Keratinocyte (primary cell): ENCODE data around the gene MBD3L2. TPM values are rescaled to one million over a fixed set of nuclear protein-coding genes. Genes with fewer than 3 reads are reported as not detected.

Experiments used
- DNase-seq: peaks from one replicate; pipeline ENCODE4 v3.0.0-alpha.2; 2011; ENCODE audit warnings: low read depth, missing footprints, low spot score
- FAIRE-seq: peaks from 2 replicates; lab custom pipeline; 2011; peaks lifted over from hg19 to GRCh38; lab: Jason Lieb, UNC
- H2AFZ ChIP-seq: 2 replicates; pipeline ENCODE4 v1.6.0; 2012; ENCODE audit warnings: low read length, control low read depth, inconsistent platforms; ENCODE audit not compliant: control insufficient read depth
- H3K27ac ChIP-seq: 2 replicates; pipeline ENCODE4 v1.5.1; 2011; ENCODE audit warnings: low read length; ENCODE audit not compliant: control insufficient read depth, insufficient read depth
- H3K27me3 ChIP-seq: 3 replicates; pipeline ENCODE4 v1.6.0; 2011; ENCODE audit warnings: low read length; ENCODE audit not compliant: control insufficient read depth, insufficient read depth; ENCODE audit errors: extremely low read depth
- H3K36me3 ChIP-seq, 2 experiments: 2 replicates in 1 of 2; 3 replicates in 1 of 2; pipeline ENCODE4 v1.5.1; 2011; ENCODE audit warnings: low read length in 2 of 2, mild to moderate bottlenecking in 1 of 2; ENCODE audit not compliant: control insufficient read depth in 2 of 2, insufficient read depth in 2 of 2; ENCODE audit errors: extremely low read depth in 1 of 2
- H3K4me1 ChIP-seq: 3 replicates; pipeline ENCODE4 v1.5.1; 2011; ENCODE audit warnings: low read length; ENCODE audit not compliant: control insufficient read depth, insufficient read depth; ENCODE audit errors: extremely low read depth
- H3K4me2 ChIP-seq: 3 replicates; pipeline ENCODE4 v1.6.0; 2011; ENCODE audit warnings: low read depth, low read length; ENCODE audit not compliant: control insufficient read depth, insufficient read depth; ENCODE audit errors: extremely low read depth
- H3K4me3 ChIP-seq, 3 experiments: fragments of 200-600 bp in 1 of 3; sonication (generic) in 1 of 3; 2 replicates in 2 of 3; 3 replicates in 1 of 3; pipeline ENCODE4 v1.5.1; 2011 to 2016; ENCODE audit warnings: low read length in 3 of 3, mild to moderate bottlenecking in 3 of 3, control low read depth in 2 of 3, inconsistent platforms in 1 of 3, low read depth in 1 of 3, mixed read lengths in 1 of 3, mixed run types in 1 of 3, moderate library complexity in 1 of 3; ENCODE audit not compliant: control insufficient read depth in 2 of 3, insufficient read depth in 2 of 3; ENCODE audit errors: extremely low read depth in 1 of 3
- H3K79me2 ChIP-seq: 2 replicates; pipeline ENCODE4 v1.6.0; 2012; ENCODE audit warnings: low read length; ENCODE audit not compliant: control insufficient read depth, insufficient read depth
- H3K9ac ChIP-seq: 3 replicates; pipeline ENCODE4 v1.6.0; 2011; ENCODE audit warnings: low read length; ENCODE audit not compliant: control insufficient read depth, insufficient read depth; ENCODE audit errors: extremely low read depth
- H3K9me1 ChIP-seq: 3 replicates; pipeline ENCODE4 v1.6.0; 2011; ENCODE audit warnings: low read length; ENCODE audit not compliant: control insufficient read depth, insufficient read depth; ENCODE audit errors: extremely low read depth
- H3K9me3 ChIP-seq: 2 replicates; pipeline ENCODE4 v1.5.1; 2012; ENCODE audit warnings: low read depth, low read length; ENCODE audit not compliant: control insufficient read depth
- H4K20me1 ChIP-seq: 3 replicates; pipeline ENCODE4 v1.6.0; 2011; ENCODE audit warnings: low read length; ENCODE audit not compliant: control insufficient read depth, insufficient read depth; ENCODE audit errors: extremely low read depth
- EZH2 ChIP-seq: IDR thresholded peaks from one replicate; pipeline ENCODE4 v1.6.1; 2012; ENCODE audit warnings: inconsistent platforms, mild to moderate bottlenecking, low read length, moderate library complexity
- dilution Hi-C: fragments of 300-500 bp; cut with MboI; formaldehyde crosslinking; loops from one replicate; pipeline ENCODE4 v1.7.0; 2020; ENCODE audit warnings: low sequenced_read_pairs; ENCODE audit not compliant: extremely low pct_ligation_motif_present
- polyA plus RNA-seq, 5 experiments: library from polyadenylated mRNA; depleted of rRNA in 3 of 5; stranded (reverse) in 3 of 5; stranded (forward) in 1 of 5; unstranded in 1 of 5; fragments of >200 nt; gene quantifications; 1 replicate in 1 of 5; 2 replicates in 3 of 5; 3 replicates in 1 of 5; pipeline versions ENCODE4 v1.2.1 to v1.2.3, GENCODE V29; 2011 to 2012; ENCODE audit warnings: missing spikeins in 2 of 5, low read depth in 1 of 5, low replicate concordance in 1 of 5
- TF ChIP-seq, protein P1 (sequence below), 3 experiments: IDR thresholded peaks in 1 of 3; conservative IDR thresholded peaks in 1 of 3; optimal IDR thresholded peaks in 1 of 3; 2 replicates in 2 of 3; 3 replicates in 1 of 3; pipeline versions ENCODE3 to v1.5.1; 2011; ENCODE audit warnings: low read length in 3 of 3, mild to moderate bottlenecking in 3 of 3, moderate library complexity in 2 of 3, control low read depth in 1 of 3, inconsistent platforms in 1 of 3; ENCODE audit not compliant: insufficient read depth in 2 of 3; ENCODE audit errors: extremely low read depth in 1 of 3

MBD3L2 gene
- polyA plus RNA-seq, 1 donor (not counting 4 experiments of a cell fraction or from before 2014, with no cell fraction given), result not detected

DNA sequence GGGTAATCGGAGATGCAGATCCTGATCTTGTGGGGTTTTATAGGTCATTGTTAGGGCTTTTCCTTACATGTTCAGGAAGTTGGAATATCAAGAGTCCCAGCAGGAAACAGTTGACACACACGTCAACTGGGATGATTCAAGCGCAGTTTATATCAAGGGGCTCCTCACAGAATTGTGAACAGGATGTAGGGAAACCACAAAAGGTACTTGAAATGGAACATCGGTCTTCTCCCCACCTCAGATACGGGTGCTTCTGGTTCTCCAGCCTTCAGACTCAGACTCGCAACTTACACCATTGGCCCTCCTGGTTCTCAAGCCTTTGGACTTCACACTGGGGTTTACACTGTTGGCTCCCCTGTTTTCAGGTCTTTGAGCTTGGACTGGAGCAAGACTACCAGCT, 39.9 kb downstream of the MBD3L2 start:
- H3K4me3 ChIP-seq, result no peak overlapping the region
- no peaks in the 10 kb centered on the region for H3K79me2 ChIP-seq
- dilution Hi-C loops, result no loop called here
- no peaks in the 10 kb centered on the region for H3K9me1 ChIP-seq
- no peaks in the 10 kb centered on the region for H3K4me1 ChIP-seq
- H3K4me2 ChIP-seq, result no peak overlapping the region
- no peak for DNase-seq
- no peaks in the 10 kb centered on the region for H4K20me1 ChIP-seq
- no peaks in the 10 kb centered on the region for H3K27me3 ChIP-seq
- peaks cover 18% of the 10 kb centered on the region for H3K9me3 ChIP-seq
- H3K27ac ChIP-seq, result no peak overlapping the region
- H3K9ac ChIP-seq, result no peak overlapping the region
- no peak for TF ChIP-seq EZH2
- TF ChIP-seq, protein P1, sequence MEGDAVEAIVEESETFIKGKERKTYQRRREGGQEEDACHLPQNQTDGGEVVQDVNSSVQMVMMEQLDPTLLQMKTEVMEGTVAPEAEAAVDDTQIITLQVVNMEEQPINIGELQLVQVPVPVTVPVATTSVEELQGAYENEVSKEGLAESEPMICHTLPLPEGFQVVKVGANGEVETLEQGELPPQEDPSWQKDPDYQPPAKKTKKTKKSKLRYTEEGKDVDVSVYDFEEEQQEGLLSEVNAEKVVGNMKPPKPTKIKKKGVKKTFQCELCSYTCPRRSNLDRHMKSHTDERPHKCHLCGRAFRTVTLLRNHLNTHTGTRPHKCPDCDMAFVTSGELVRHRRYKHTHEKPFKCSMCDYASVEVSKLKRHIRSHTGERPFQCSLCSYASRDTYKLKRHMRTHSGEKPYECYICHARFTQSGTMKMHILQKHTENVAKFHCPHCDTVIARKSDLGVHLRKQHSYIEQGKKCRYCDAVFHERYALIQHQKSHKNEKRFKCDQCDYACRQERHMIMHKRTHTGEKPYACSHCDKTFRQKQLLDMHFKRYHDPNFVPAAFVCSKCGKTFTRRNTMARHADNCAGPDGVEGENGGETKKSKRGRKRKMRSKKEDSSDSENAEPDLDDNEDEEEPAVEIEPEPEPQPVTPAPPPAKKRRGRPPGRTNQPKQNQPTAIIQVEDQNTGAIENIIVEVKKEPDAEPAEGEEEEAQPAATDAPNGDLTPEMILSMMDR (optimal IDR thresholded peaks at IDR 0.05 in 1 of 3, IDR thresholded peaks at IDR 0.05 in 1 of 3, conservative IDR thresholded peaks at IDR 0.05 in 1 of 3; ENCODE audit: extremely low read depth in 1 of 3, insufficient read depth in 2 of 3, low read length in 3 of 3), result no peak
- FAIRE-seq, result no peak
- no peak overlapping the region for H2AFZ ChIP-seq
- H3K36me3 ChIP-seq, result peaks cover 1 to 6% of the 10 kb centered on the region in 2 experiments

DNA sequence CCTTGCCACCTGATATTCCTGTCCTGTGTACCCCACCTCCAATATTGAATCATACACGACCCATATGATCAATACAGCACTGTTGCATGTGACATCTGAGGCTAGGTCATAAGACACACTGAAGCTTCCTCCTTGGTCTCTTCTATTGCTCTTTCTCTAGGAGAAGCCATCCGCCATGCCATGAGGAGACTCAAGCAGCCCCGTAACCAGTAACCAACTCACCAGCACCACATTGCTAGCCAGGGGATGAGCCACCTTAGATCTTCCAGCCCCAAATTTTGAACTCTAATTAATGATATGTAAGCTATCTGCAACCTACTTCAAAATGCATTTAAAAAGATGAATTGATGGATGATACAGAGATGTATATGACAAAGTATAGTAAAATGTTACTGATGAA, 49.0 kb downstream of the MBD3L2 start:
- DNase-seq (no peak), FAIRE-seq (no peak)
- no peak overlapping the region for H3K27ac ChIP-seq
- H3K9me3 ChIP-seq, result peaks cover 3% of the 10 kb centered on the region
- H3K9me1 ChIP-seq, result no peaks in the 10 kb centered on the region
- peak overlapping the region; percentile 91 for H3K9ac ChIP-seq
- H3K4me3 ChIP-seq, result peak overlapping the region; percentile 81 to 88 (median 85)
- no peaks in the 10 kb centered on the region for H3K79me2 ChIP-seq
- H3K4me2 ChIP-seq, result peak overlapping the region; percentile 94
- no peaks in the 10 kb centered on the region for H3K27me3 ChIP-seq
- peaks cover 4% of the 10 kb centered on the region for H3K4me1 ChIP-seq
- peak overlapping the region; percentile 99 for H2AFZ ChIP-seq
- H4K20me1 ChIP-seq, result no peaks in the 10 kb centered on the region
- dilution Hi-C loops, result no loop called here
- no peak for TF ChIP-seq EZH2
- TF ChIP-seq, protein P1 (optimal IDR thresholded peaks at IDR 0.05 in 1 of 3, IDR thresholded peaks at IDR 0.05 in 1 of 3, conservative IDR thresholded peaks at IDR 0.05 in 1 of 3; ENCODE audit: extremely low read depth in 1 of 3, insufficient read depth in 2 of 3, low read length in 3 of 3), result no peak
- no peaks in the 10 kb centered on the region for H3K36me3 ChIP-seq
